ENCODE results near the gene CCL27.

DNA sequence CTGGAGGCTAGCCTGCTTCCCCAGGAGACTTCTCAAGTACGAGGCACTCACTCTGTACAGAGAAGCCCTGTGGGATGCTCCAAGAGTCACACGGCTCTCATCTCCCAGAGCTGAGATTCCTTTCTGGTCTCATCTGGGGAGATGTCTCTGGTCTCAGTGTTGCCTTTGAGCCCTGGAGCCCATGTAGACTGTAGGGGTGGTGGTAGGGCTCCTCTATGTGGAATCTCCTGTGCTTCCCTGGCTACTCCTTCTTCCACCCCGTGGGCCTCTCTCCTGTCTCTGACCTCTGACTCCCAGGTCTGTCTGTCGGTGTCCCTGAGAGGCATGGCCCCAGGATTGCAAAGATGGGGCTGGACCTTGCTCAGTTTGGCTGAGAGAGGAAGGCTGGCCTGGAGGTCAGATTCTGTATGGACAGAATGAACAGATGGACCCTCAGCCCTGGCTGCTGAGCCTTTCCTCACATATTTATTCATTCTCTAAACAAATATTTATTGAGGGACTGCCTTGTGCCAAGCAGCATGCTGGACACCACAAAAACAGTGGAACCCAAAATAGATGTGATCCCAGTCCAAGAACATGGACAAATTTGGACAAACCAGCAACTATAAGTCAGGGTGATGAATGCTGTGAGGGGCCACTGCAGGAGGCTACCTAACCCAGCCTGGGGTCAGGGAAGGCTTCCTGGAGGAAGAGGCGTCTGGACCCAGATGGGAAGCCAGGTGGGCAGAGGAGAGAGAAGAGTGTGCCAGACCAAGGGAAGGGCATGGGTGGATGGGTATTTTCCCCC, 26.1 kb upstream of the CCL27 start:
- TF ChIP-seq SIN3A (IDR thresholded peaks at IDR 0.05; ENCODE audit: borderline replicate concordance, insufficient read depth, low read depth, low read length), result no peak
- TF ChIP-seq, protein P1, sequence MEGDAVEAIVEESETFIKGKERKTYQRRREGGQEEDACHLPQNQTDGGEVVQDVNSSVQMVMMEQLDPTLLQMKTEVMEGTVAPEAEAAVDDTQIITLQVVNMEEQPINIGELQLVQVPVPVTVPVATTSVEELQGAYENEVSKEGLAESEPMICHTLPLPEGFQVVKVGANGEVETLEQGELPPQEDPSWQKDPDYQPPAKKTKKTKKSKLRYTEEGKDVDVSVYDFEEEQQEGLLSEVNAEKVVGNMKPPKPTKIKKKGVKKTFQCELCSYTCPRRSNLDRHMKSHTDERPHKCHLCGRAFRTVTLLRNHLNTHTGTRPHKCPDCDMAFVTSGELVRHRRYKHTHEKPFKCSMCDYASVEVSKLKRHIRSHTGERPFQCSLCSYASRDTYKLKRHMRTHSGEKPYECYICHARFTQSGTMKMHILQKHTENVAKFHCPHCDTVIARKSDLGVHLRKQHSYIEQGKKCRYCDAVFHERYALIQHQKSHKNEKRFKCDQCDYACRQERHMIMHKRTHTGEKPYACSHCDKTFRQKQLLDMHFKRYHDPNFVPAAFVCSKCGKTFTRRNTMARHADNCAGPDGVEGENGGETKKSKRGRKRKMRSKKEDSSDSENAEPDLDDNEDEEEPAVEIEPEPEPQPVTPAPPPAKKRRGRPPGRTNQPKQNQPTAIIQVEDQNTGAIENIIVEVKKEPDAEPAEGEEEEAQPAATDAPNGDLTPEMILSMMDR (IDR thresholded peaks at IDR 0.05), result no peak
- TF ChIP-seq POLR2AphosphoS5 (IDR thresholded peaks at IDR 0.05; ENCODE audit: low read depth, low read length), result no peak

Measured in Panc1 (cell line).